OCI-LY1 (cell line): Measurements from ENCODE around the gene MYO3B.

Source experiments
- EZH2 ChIP-seq: fragments of 200-600 bp; sonication (generic), shearing (Covaris generic); IDR thresholded peaks from 2 replicates; pipeline ENCODE4 v1.8.0; 2017; ENCODE audit warnings: borderline replicate concordance, mixed run types, mild to moderate bottlenecking, antibody characterized with exemption, low read length, moderate library complexity, mixed read lengths
- TF ChIP-seq, protein P1 (sequence below): fragments of 200-600 bp; sonication (generic), shearing (Covaris generic); IDR thresholded peaks from 2 replicates; pipeline ENCODE4 v1.5.1; 2017; ENCODE audit warnings: mild to moderate bottlenecking, antibody characterized with exemption, low read length, moderate library complexity, mixed read lengths

GRCh38 chr2:170341684-170342623 is 164.0 kb downstream of the MYO3B start:
- TF ChIP-seq, protein P1, sequence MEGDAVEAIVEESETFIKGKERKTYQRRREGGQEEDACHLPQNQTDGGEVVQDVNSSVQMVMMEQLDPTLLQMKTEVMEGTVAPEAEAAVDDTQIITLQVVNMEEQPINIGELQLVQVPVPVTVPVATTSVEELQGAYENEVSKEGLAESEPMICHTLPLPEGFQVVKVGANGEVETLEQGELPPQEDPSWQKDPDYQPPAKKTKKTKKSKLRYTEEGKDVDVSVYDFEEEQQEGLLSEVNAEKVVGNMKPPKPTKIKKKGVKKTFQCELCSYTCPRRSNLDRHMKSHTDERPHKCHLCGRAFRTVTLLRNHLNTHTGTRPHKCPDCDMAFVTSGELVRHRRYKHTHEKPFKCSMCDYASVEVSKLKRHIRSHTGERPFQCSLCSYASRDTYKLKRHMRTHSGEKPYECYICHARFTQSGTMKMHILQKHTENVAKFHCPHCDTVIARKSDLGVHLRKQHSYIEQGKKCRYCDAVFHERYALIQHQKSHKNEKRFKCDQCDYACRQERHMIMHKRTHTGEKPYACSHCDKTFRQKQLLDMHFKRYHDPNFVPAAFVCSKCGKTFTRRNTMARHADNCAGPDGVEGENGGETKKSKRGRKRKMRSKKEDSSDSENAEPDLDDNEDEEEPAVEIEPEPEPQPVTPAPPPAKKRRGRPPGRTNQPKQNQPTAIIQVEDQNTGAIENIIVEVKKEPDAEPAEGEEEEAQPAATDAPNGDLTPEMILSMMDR = no peak
- TF ChIP-seq EZH2 = no peak
